GM13976 (cell line): ENCODE measurements around the gene C10orf105.

Experiments used
- DNase-seq: peaks from one replicate; pipeline ENCODE4 v3.0.0; 2012; ENCODE audit warnings: low spot score
- in situ Hi-C: fragments of 300-500 bp; cut with MboI; formaldehyde crosslinking; loops from one replicate; pipeline ENCODE4 v1.12.0; 2022; ENCODE audit warnings: low sequenced_read_pairs, mixed read lengths, inconsistent platforms; ENCODE audit not compliant: unreplicated experiment
- TF ChIP-seq, protein P1 (sequence below): IDR thresholded peaks from 2 replicates; pipeline ENCODE4 v1.5.1; 2012; ENCODE audit warnings: borderline replicate concordance, mild to moderate bottlenecking; ENCODE audit not compliant: insufficient read depth; ENCODE audit errors: extremely low read depth, missing control alignments, control extremely low read depth

The C10orf105 gene

GRCh38 chr10:71713135-71714030 lies 6.2 kb downstream of the C10orf105 start:
- DNase-seq: no peak
- in situ Hi-C loops: no loop called here
- TF ChIP-seq, protein P1, sequence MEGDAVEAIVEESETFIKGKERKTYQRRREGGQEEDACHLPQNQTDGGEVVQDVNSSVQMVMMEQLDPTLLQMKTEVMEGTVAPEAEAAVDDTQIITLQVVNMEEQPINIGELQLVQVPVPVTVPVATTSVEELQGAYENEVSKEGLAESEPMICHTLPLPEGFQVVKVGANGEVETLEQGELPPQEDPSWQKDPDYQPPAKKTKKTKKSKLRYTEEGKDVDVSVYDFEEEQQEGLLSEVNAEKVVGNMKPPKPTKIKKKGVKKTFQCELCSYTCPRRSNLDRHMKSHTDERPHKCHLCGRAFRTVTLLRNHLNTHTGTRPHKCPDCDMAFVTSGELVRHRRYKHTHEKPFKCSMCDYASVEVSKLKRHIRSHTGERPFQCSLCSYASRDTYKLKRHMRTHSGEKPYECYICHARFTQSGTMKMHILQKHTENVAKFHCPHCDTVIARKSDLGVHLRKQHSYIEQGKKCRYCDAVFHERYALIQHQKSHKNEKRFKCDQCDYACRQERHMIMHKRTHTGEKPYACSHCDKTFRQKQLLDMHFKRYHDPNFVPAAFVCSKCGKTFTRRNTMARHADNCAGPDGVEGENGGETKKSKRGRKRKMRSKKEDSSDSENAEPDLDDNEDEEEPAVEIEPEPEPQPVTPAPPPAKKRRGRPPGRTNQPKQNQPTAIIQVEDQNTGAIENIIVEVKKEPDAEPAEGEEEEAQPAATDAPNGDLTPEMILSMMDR: no peak

GRCh38 chr10:71712572-71713134 lies 6.9 kb downstream of the C10orf105 start:
- no peak for DNase-seq
- TF ChIP-seq, protein P1: no peak
- in situ Hi-C loops: no loop called here

DNA sequence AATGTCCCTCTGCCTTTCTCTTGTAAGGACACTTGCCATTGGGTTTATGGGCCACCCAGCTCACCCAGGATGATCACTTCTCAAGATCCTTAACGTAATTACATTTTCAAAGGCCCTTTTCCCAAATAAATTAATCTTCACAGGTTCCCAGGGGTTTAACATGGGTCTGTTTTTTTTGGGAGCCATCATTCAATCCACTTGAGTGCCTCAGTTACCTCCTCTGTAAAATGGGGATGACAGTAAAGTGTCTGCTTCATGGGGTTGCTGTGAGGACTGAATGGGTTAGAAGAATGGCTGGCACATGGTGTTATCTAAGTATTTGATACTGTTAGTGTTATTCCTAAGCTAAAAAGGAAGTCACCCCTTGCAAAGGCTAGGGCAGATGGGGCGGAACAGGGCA lies 7.4 kb downstream of the C10orf105 start:
- DNase-seq: no peak
- TF ChIP-seq, protein P1: no peak
- in situ Hi-C loops: no loop called here

DNA sequence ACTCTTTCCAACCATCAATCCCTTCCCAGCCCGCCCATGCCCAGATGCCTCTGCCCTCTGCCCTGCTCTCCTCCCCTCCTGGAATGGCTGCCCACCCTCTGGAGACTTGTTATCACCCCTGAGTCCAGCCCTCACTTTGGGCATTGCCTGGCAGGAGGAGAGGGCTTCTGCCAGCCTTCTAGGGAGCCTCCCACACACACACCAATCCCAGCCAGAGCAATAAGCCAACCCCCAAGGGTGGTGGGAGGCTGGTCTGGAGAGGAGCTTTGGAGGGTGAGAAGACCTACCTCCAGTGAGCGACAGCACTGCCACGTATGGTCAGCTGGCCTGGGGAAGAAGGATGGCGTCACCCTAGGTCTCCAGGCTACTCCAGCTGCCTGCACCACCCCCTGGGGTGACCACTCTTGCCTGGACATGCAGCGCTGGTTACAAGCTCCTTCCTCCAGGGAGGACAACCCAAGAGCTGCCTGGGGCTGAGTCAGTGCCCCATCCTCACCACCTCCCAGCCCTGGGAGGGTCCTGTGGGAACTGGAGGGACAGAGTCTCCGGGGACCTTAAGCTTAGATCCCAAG lies 8.4 kb downstream of the C10orf105 start:
- in situ Hi-C loops: no loop called here
- DNase-seq: no peak

GRCh38 chr10:71710519-71710918 lies 9.1 kb downstream of the C10orf105 start:
- in situ Hi-C loops: no loop called here
- TF ChIP-seq, protein P1: no peak
- DNase-seq: no peak

More for the DNA sequence above, 8.4 kb downstream of the C10orf105 start:
- TF ChIP-seq, protein P1: no peak
